RWPE1 (cell line): ENCODE results near the gene FREM1.

ENCODE experiments used
- CTCF ChIA-PET: fragments of 350-600 bp; sonication (Branson Sonifier 250); formaldehyde crosslinking; extraction: SDS; loops from one replicate; lab custom pipeline; 2021; lab: Yijun Ruan, JAX
- POLR2A ChIA-PET: fragments of 400-600 bp; formaldehyde crosslinking; extraction: SDS; loops from one replicate; lab custom pipeline; 2020; ENCODE audit warnings: antibody characterized with exemption; ENCODE audit not compliant: low non-redundant PET; lab: Yijun Ruan, JAX
- DNase-seq: peaks from one replicate; pipeline ENCODE4 v3.0.0; 2012; ENCODE audit warnings: low spot score
- H3K27ac ChIP-seq: fragments of 450-650 bp; 2 replicates; pipeline ENCODE4 v1.5.1; 2017
- CTCF ChIP-seq: fragments of 450-650 bp; conservative IDR thresholded peaks from 2 replicates; pipeline ENCODE4 v1.5.1; 2017; ENCODE audit warnings: low read depth, mild to moderate bottlenecking

FREM1 gene

GRCh38 chr9:14838701-14839100 is 71.5 kb downstream of the FREM1 start:
- CTCF ChIA-PET: interaction anchor here (0.7 kb wide), 1 partner anchor 296 kb away, joined by 4 read pairs; no protein-coding TSS in a partner anchor
- POLR2A ChIA-PET: interaction anchor here (0.6 kb wide), 1 partner anchor 263 kb away, joined by 3 read pairs; no protein-coding TSS in a partner anchor
- no peak for DNase-seq
- no peak for TF ChIP-seq CTCF
- no peak overlapping the region for H3K27ac ChIP-seq

- no peak for DNase-seq
- TF ChIP-seq CTCF: no peak
- CTCF ChIA-PET: no interaction called here
- POLR2A ChIA-PET: no interaction called here
- H3K27ac ChIP-seq: no peak overlapping the region
These were observed 73.3 kb downstream of the FREM1 start for GRCh38 chr9:14836885-14837284.

- DNase-seq: no peak
- H3K27ac ChIP-seq: no peak overlapping the region
- POLR2A ChIA-PET: no interaction called here
- no peak for TF ChIP-seq CTCF
- CTCF ChIA-PET: interaction anchor here (0.5 kb wide), 1 partner anchor 479 kb away, joined by 5 read pairs; no protein-coding TSS in a partner anchor
These were observed 78.6 kb downstream of the FREM1 start for GRCh38 chr9:14831661-14832060.

- TF ChIP-seq CTCF: no peak
These were observed 79.2 kb downstream of the FREM1 start for GRCh38 chr9:14831074-14831473.

GRCh38 chr9:14830057-14830456 is 80.2 kb downstream of the FREM1 start:
- DNase-seq: no peak
- H3K27ac ChIP-seq: no peak overlapping the region
- no peak for TF ChIP-seq CTCF
- ChIA-PET POLR2A (no interaction called here), CTCF (interaction anchor here (1.3 kb wide), 1 partner anchor 274 kb away, joined by 3 read pairs; no protein-coding TSS in a partner anchor)

More at GRCh38 chr9:14831074-14831473, 79.2 kb downstream of the FREM1 start:
- CTCF ChIA-PET: interaction anchor here (1.3 kb wide), 1 partner anchor 273 kb away, joined by 3 read pairs; no protein-coding TSS in a partner anchor
- no peak for DNase-seq
- POLR2A ChIA-PET: no interaction called here
- no peak overlapping the region for H3K27ac ChIP-seq

GRCh38 chr9:14829204-14829603 is 81.0 kb downstream of the FREM1 start:
- ChIA-PET POLR2A (no interaction called here), CTCF (no interaction called here)
- DNase-seq: no peak
- TF ChIP-seq CTCF: no peak
- H3K27ac ChIP-seq: no peak overlapping the region
